ENCODE data around the gene CYGB. TPM values are rescaled to one million over a fixed set of nuclear protein-coding genes. Genes with fewer than 3 reads are reported as not detected.

Gene CYGB
- total and polyA plus RNA-seq, 2 of the 13 experiments (the other 11 are each of a cell fraction or from before 2014, with no cell fraction given): 18.9 to 27.1 TPM

GRCh38 chr17:76497979-76498875 lies 39.3 kb downstream of the CYGB start (continued):
- TF ChIP-seq HINFP (CRISPR knock-in tag; IDR thresholded peaks at IDR 0.05; ENCODE audit: low read depth) (no peak), ZKSCAN1 (IDR thresholded peaks at IDR 0.05; ENCODE audit: low read length) (no peak), RNF2 (conservative IDR thresholded peaks at IDR 0.05; ENCODE audit: low read depth) (peak; percentile 93), RBFOX2 (IDR thresholded peaks at IDR 0.05; ENCODE audit: low read depth, low read length) (peak; percentile 71), TIGD3 (CRISPR knock-in tag; IDR thresholded peaks at IDR 0.05; ENCODE audit: borderline replicate concordance) (no peak), ATF4 (CRISPR knock-in tag; IDR thresholded peaks at IDR 0.05) (no peak), ZBTB14 (CRISPR knock-in tag; IDR thresholded peaks at IDR 0.05) (no peak), TFDP2 (CRISPR knock-in tag; IDR thresholded peaks at IDR 0.05) (peak; percentile 68; the same call in 1 of the 2 replicates), SIN3B (IDR thresholded peaks at IDR 0.05; ENCODE audit: low read length) (no peak), TBX3 (IDR thresholded peaks at IDR 0.05; ENCODE audit: borderline replicate concordance) (no peak), SIX4 (CRISPR knock-in tag; IDR thresholded peaks at IDR 0.05) (0 out of 2 replicates have a peak, but pooled peaks have one; percentile 16), CHD4 (IDR thresholded peaks at IDR 0.05; ENCODE audit: borderline replicate concordance, low read length) (no peak), ZNF256 (CRISPR knock-in tag; conservative IDR thresholded peaks at IDR 0.05) (no peak), ZNF678 (CRISPR knock-in tag; IDR thresholded peaks at IDR 0.05) (no peak), GATA4 (IDR thresholded peaks at IDR 0.05; ENCODE audit: borderline replicate concordance, low read depth) (no peak), RARG (CRISPR knock-in tag; IDR thresholded peaks at IDR 0.05; ENCODE audit: low read depth) (0 out of 2 replicates have a peak, but pooled peaks have one; percentile 73), ZNF720 (CRISPR knock-in tag; IDR thresholded peaks at IDR 0.05) (no peak), HIVEP1 (CRISPR knock-in tag; IDR thresholded peaks at IDR 0.05) (peak; percentile 51), ZFYVE20 (CRISPR knock-in tag; IDR thresholded peaks at IDR 0.05; ENCODE audit: borderline replicate concordance, low read depth) (no peak), SMAD1 (CRISPR knock-in tag; IDR thresholded peaks at IDR 0.05; ENCODE audit: borderline replicate concordance, low read depth) (peak; percentile 93; the same call in 1 of the 2 replicates), NCOA5 (CRISPR knock-in tag; IDR thresholded peaks at IDR 0.05) (no peak), ZC3H13 (CRISPR knock-in tag; IDR thresholded peaks at IDR 0.05) (no peak), ZBTB1 (CRISPR knock-in tag; IDR thresholded peaks at IDR 0.05; ENCODE audit: borderline replicate concordance) (no peak), PITX1 (CRISPR knock-in tag; IDR thresholded peaks at IDR 0.05) (peak; percentile 69)
